Thyroid gland (tissue), 4 donors: ENCODE results near the gene MAGEB2. TPM values are rescaled to one million over a fixed set of nuclear protein-coding genes. Genes with fewer than 3 reads are reported as not detected.

Experiments
- DNase-seq, 2 donors: peaks; one replicate each; pipeline ENCODE4 v3.0.0-alpha.2; 2019
- H3K27ac ChIP-seq, 3 donors: fragments of 200-600 bp; sonication (generic); 1 replicate in 2 of 3; 2 replicates in 1 of 3; pipeline ENCODE4 v1.5.1; 2016 to 2019; ENCODE audit warnings: mild to moderate bottlenecking in 1 of 3, moderate library complexity in 1 of 3
- H3K27me3 ChIP-seq: fragments of 200-600 bp; sonication (generic); one replicate; pipeline ENCODE4 v1.5.1; 2019
- H3K36me3 ChIP-seq, 2 donors: fragments of 200-600 bp; sonication (generic); one replicate each; pipeline ENCODE4 v1.5.1; 2016 to 2019
- H3K4me1 ChIP-seq, 2 donors: fragments of 200-600 bp; sonication (generic); one replicate each; pipeline ENCODE4 v1.5.1; 2017 to 2019
- H3K4me3 ChIP-seq, 3 donors: fragments of 200-600 bp; sonication (generic); replicated peaks in 1 of 3; 1 replicate in 2 of 3; 2 replicates in 1 of 3; pipeline ENCODE4 v1.5.1; 2016; ENCODE audit warnings: mild to moderate bottlenecking in 1 of 3
- H3K9me3 ChIP-seq: fragments of 200-600 bp; sonication (generic); one replicate; pipeline ENCODE4 v1.5.1; 2017
- CTCF ChIP-seq, 6 experiments: fragments of 200-600 bp in 3 of 6; fragments of 450-650 bp in 3 of 6; sonication (generic) in 3 of 6; IDR thresholded peaks; one replicate each; pipeline ENCODE4 v1.5.1; 2016 to 2019; ENCODE audit warnings: antibody characterized with exemption in 6 of 6, mild to moderate bottlenecking in 2 of 6, inconsistent platforms in 1 of 6, moderate library complexity in 1 of 6
- POLR2A ChIP-seq, 2 donors: fragments of 450-650 bp; IDR thresholded peaks; one replicate each; pipeline ENCODE4 v1.6.1; 2017; ENCODE audit warnings: antibody characterized with exemption in 2 of 2, mild to moderate bottlenecking in 2 of 2, moderate library complexity in 1 of 2
- WGBS, 2 donors: methylation state at CpG; one replicate each; pipeline ENCODE4 v1.1.5; 2017; 5-methylcytosine and 5-hydroxymethylcytosine counted together
- intact Hi-C: fragments of 100-400 bp; cut with DNase I; formaldehyde crosslinking; loops from one replicate; pipeline ENCODE4 v1.15.1; 2023
- total RNA-seq, 4 donors: library from RNA; depleted of rRNA; stranded (reverse); fragments of >200 nt; gene quantifications; one replicate each; pipeline ENCODE4 v1.2.3, GENCODE V29; 2016

The MAGEB2 gene
- total RNA-seq, 4 donors from 2014 or later, result 0.27 TPM; not detected in 3

GRCh38 chrX:30224536-30224935 is 9.2 kb downstream of the MAGEB2 start:
- DNase-seq, result no peak
- WGBS, 2 donors, result 11 to 19% methylated on average over 2 of the region's 2 CpGs
- Histone ChIP-seq H3K4me3 (no peak overlapping the region), H3K9me3 (no peaks in the 10 kb centered on the region), H3K4me1 (no peaks in the 10 kb centered on the region), H3K27me3 (no peaks in the 10 kb centered on the region), H3K36me3 (no peaks in the 10 kb centered on the region), H3K27ac (no peak overlapping the region)
- TF ChIP-seq POLR2A (IDR thresholded peaks at IDR 0.05) (no peak), CTCF (IDR thresholded peaks at IDR 0.05) (no peak)
- intact Hi-C loops, result no loop called here

DNA sequence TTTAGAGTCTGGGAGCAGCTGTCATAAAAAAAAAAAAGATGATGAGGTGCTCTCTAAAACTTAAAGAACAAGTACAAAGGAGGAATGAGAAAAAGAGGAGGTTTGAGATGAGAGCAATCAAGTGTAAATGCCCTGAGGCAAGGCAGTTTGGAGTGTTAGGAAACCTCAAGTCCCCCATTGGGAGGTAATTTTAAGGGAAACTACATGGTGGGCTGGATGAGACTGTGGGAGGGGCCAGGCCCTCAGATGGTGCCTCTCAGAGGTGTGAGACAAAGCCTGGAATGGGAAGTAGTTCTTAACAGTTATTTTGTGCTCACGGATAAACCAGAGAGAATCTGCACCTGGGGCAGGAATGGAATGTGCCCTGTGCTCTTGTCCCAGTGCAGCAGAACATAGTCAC is 13.2 kb downstream of the MAGEB2 start:
- H3K27me3 ChIP-seq, result no peaks in the 10 kb centered on the region
- no peak overlapping the region for H3K4me3 ChIP-seq
- H3K27ac ChIP-seq, result no peak overlapping the region
- intact Hi-C loops, result no loop called here
- H3K36me3 ChIP-seq, result no peaks in the 10 kb centered on the region
- no peak for TF ChIP-seq CTCF (IDR thresholded peaks at IDR 0.05)
- no peaks in the 10 kb centered on the region for H3K4me1 ChIP-seq
- no peak for DNase-seq
- WGBS, 2 donors, result 50 to 78% methylated on average over 1 of the region's 1 CpG
- no peaks in the 10 kb centered on the region for H3K9me3 ChIP-seq

GRCh38 chrX:30230395-30230794 is 15.0 kb downstream of the MAGEB2 start, which contains the start of gene MAGEB3:
Gene MAGEB3 (plus strand): TSS chrX:30230657. CDS start chrX:30235925, 5,268 bp downstream.
- Histone ChIP-seq H3K27me3 (no peaks in the 10 kb centered on the region), H3K36me3 (no peaks in the 10 kb centered on the region), H3K27ac (no peak within 1 kb of the TSS), H3K4me1 (no peaks in the 10 kb centered on the region), H3K9me3 (no peaks in the 10 kb centered on the region), H3K4me3 (no peak within 1 kb of the TSS)
- WGBS, 2 donors, result 78 to 81% methylated on average over 4 of the region's 4 CpGs
- intact Hi-C loops, result no loop called here
- no peak for DNase-seq
- TF ChIP-seq POLR2A (IDR thresholded peaks at IDR 0.05) (no peak), CTCF (IDR thresholded peaks at IDR 0.05) (no peak)

DNA sequence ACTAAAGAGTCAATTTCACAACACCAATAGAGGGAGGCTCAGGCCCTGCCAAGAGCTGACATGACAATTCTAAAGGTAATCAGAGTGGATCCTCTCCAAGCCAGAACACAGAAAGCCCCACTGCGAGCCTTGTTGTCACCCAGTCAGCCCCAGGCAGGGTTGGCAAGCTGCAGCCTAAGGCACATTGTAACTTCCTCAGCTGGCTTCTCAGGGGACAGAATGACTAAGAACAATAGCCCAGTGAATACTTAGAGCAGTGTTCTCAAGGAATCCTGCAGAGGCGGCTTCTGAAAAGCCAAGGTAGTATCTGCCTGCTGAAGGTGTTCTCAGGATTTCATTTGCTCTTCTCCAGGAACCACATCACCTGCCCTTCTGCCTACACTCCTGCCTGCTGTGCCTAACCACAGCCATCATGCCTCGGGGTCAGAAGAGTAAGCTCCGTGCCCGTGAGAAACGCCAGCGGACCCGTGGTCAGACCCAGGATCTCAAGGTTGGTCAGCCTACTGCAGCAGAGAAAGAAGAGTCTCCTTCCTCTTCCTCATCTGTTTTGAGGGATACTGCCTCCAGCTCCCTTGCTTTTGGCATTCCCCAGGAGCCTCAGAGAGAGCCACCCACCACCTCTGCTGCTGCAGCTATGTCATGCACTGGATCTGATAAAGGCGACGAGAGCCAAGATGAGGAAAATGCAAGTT is 26.5 kb downstream of the MAGEB2 start, which contains the start of gene MAGEB4:
Gene MAGEB4 (plus strand): TSS at position 277 of the 692 bp plus-strand sequence. CDS start 136 bp downstream, at position 413.
- 90 to 96% methylated on average over 8 to 9 of the region's 10 CpGs for WGBS, 2 donors
- H3K4me1 ChIP-seq, result no peaks in the 10 kb centered on the region
- no peak within 1 kb of the TSS for H3K27ac ChIP-seq
- no peaks in the 10 kb centered on the region for H3K27me3 ChIP-seq
- H3K9me3 ChIP-seq, result no peaks in the 10 kb centered on the region
- TF ChIP-seq CTCF (IDR thresholded peaks at IDR 0.05), result no peak
- no peak for TF ChIP-seq POLR2A (IDR thresholded peaks at IDR 0.05)
- intact Hi-C loops, result no loop called here
- no peaks in the 10 kb centered on the region for H3K36me3 ChIP-seq
- H3K4me3 ChIP-seq, result no peak within 1 kb of the TSS
- no peak for DNase-seq

- H3K9me3 ChIP-seq, result no peaks in the 10 kb centered on the region
- no peaks in the 10 kb centered on the region for H3K36me3 ChIP-seq
- no peaks in the 10 kb centered on the region for H3K27me3 ChIP-seq
- DNase-seq, result no peak
- no peak within 1 kb of the TSS for H3K4me3 ChIP-seq
- no peak for TF ChIP-seq POLR2A (IDR thresholded peaks at IDR 0.05)
- intact Hi-C loops, result no loop called here
- no peaks in the 10 kb centered on the region for H3K4me1 ChIP-seq
- WGBS, 2 donors, result 89% methylated on average over 23 to 37 of the region's 38 CpGs
- no peak within 1 kb of the TSS for H3K27ac ChIP-seq
These were observed 31.6 kb downstream of the MAGEB2 start, which contains the start of gene MAGEB1 for GRCh38 chrX:30246769-30247489. Gene MAGEB1 (plus strand): TSS chrX:30247146. CDS start chrX:30250494, 3,348 bp downstream.
